NCI-H2171 (cell line): ENCODE data around the gene PTPN2.
"Not testable (repeated sequence)": the region's sequence is repeated elsewhere in the genome, so short reads cannot be mapped to it uniquely, and the experiment has no call there.

ENCODE experiments used
- DNase-seq: peaks from one replicate; lab custom pipeline; 2025; lab: John Stamatoyannopoulos, UW

PTPN2 gene

DNA sequence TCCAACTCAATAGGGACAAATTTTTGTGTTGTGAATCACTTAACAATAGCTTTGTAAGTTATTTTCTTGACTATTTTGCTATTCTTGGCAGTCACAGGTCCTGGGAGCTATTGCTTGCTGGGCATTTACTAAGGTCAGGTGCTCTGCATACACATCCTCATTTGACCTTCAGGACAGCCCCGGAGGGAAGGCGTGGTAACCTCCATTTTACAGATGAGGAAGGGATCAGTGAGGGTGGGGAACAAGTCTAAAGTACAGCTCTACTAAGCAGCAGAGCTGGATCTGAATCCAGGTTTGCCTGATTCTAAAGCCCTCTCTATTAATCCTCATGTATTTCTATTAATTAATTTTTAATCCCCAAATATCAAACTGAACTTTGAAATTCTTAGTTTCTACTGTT lies 58.8 kb downstream of the PTPN2 start:
- no peak for DNase-seq

DNA sequence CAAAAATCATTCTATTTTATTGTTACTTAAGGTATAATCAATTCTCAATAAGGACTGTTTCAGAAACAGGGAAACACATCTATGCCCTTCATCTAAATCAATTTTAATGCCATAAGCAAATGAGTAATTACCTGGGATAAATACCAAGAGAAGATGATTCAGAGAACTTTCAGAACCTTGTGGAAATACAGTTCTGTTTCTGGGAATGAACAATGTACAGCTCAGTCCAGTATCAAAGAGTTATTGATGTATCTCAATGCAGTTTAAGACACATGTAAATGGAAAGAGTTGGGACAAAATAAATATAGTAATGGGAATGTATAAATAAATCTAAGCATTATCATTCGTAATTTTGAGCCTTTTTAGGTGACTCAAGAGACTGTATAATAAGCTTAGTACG lies 60.1 kb downstream of the PTPN2 start:
- no peak for DNase-seq

DNA sequence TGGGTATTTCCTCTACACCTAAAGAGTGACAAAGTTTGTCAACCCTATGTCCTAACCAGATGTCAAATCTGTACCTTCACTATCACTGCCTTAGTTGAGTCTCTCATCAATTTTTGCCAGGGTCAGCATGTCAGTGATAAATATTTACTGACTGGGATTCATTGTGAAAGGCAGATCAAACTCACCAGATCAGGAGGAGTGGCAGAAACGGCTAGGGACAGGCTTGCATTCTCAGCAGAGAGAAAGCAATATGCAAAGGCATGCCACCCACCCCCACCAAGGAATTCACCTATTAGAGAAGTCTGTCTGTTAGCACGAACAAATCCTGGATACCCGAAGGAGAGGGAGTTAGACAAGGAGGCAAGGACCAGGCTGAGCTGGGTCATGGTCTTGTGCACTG lies 62.6 kb downstream of the PTPN2 start:
- DNase-seq: no peak

DNA sequence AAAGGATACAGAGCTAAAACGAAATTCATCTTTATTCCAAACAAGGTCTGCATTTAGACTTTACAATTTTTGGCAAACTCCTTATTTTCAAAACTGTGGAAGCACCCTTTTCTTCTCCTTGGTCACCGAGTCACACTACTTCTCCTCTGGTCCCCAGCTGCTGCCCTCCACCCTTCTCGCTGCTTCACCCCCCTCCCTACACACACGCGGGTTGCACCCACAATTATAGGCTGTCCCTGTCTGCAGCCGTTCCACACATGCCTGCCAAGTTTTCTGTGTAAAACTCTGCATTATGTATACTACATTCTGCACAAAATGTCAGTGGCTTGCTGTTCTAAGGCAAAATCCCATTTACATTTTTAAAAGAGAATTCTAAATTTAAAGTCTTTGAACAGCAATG lies 63.5 kb downstream of the PTPN2 start:
- no peak for DNase-seq

DNA sequence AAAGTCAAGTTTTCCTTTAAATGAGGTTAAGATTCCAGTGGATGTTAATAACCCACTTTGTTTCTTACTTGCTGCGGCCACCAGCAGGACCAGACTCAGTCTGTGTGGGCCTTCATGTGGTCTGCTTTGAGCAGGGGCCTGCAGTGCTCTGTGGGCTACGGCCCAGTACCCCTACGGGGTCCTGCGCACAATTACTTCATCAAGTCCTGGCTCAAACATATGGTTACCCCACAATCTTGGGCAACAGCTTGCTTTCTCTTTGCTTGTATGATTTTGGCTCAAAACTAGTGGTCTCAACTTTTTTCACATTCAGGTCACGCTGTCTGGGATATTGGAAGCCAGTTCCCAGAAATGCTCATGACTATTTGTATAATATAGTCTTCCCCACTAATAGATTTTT lies 64.2 kb downstream of the PTPN2 start:
- no peak for DNase-seq

DNA sequence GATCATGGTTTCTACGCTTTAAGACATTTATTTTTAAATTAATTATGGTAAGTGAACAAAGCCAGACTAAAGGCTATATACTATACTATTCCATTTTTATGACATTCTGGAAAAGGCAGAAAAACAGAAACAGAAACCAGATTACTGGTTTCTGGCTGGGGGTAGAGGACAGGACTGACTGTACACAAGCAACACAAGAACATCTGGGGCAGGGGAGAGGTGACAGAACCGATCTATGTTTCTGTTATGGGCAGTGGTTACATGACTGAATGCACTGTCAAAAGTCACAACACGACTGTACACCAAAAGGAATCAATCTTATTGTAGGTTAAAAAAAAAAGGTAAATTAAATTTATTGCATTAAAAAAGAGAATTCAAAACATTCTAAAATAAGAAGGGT lies 64.7 kb downstream of the PTPN2 start:
- DNase-seq: no peak

DNA sequence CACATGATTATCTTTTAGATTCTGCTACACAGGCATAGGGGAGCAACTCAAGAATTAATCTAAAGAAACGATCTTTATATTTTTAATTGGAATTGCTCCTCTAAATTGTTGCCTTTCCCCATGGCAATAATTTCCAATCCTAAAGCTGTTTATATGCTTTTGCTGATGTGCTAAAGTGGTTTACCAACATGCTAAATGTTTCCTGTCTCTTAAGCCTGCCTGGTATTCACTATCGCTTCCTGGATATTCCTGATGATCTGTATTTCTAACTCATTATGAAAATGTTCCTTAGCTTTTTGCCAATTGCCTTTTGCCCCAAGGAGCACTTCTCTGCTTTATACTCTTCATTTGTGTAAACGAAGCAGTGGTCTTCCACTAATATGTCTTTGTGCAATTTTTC lies 65.8 kb downstream of the PTPN2 start:
- DNase-seq: no peak

DNA sequence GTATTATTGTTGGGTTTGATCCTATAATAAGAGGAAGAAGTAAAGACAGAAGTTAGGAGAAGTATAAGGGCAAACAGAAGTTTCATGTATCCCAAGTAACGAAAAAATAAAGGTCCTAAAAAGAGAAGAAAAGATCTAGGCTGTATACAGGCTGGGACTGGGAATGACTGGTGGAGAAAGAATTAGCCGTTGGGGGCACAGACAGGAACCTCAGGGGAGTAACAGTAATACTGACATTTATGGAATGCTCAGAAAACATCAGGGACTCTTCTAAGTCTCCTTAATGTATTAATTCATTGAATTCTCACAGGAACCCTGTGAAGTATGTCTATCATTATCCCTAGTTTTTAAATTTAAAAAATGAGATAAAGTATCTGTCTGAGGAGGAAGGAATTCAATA lies 67.6 kb downstream of the PTPN2 start:
- DNase-seq: no peak

DNA sequence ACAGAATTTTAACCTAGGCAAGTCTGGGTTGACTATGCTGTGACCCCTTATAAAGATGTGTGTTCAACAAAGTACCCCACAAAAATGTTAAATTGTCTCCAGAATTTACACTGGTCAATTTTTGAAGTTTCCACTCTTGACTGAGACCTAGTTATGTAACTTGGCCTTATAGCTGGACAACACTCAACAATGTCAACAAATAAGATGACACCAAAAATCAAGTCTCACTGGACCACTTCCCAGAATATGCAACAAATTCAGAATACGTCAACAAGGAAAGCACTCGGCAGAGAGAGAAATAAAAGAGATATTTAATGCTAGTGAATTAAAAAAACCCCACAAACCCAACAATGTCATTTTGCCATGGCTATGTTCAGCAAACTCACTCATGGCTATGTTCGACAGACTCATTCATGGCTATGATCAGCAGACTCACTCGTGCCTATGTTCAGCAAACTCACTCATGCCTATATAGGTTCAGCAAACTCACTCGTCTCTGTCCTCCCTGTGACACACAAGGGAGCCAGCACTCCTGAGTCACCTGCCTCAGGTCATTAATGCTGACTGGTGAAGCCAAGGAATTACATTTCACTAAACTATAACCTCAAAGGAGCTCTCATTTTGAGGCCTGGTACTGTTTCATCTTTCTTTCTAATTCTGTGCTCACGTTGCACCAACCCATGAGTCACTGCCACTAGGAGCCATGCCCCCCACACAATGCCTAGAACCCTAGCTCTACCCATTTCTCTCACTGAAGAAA lies 72.7 kb downstream of the PTPN2 start:
- DNase-seq: no peak

DNA sequence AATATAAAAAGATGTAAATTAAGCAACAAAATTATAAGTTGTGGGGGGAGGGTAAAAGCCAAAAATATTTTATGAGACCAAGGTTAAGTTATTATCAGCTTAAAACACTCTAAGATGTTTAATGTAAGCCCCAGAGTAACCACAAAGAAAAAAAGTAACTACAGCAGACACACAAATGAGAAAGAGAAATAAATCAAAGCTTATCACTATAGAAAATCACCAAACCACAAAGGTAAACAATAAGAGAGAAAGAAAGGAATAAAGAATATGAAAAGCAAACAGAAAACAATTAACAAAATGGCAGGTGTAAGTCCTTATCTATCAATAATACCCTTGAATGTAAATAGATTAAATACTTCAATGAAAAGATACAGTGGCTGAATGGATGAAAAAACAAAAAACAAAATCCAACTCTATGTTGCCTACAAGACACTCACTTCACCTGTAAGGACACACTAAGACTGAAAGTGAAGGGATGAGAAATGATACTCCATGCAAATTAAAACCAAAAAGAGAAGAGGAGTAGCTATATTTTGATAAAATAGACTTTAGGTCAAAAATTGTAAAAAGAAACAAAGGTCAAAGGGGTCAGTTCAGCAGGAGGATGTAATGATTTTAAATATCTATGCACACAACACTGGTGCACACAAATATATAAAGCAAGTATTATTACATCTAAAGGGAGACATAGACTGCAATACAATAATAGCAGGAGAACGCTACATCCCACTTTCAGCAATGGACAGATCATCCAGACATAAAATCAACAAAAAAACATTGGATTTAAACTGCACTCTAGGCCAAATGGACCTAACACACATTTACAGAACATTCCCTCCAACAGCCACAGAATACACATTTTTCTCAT lies 80.7 kb downstream of the PTPN2 start:
- no peak for DNase-seq

DNA sequence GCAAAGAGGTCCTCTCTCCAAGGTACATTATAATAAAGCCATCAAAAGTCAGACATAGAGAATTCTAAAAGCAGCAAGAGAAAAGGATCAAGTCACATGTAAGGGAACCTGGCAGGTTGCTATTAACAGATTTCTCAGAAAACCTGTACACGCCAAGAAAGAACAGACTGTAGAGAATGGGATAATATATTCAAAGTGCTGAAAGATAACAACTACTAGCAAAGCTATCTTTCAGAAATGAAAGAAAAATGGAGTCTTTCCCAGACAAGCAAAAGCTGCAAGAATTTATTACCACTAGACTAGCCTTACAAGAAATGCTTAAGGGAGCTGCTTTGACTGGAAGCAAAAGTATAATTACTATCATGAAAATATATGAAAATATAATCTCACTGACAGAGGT lies 81.5 kb downstream of the PTPN2 start:
- no peak for DNase-seq

DNA sequence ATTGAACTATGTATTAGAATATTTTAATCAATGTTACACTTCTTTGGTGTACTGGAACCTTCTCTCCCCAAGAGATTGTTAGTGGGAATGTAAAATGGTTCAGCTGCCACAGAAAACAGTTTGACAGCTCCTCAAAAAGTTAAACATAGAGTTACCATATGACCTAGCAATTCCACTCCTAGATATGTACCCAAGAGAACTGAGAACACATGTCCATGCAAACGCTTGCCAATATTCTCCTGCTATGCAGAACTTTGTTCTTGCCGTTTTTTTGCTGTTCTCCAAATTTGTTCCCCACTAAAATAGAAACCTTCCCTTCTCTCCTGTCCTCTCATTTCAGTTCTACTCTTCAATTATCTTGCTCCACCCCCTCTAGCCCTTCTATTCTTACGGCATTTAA lies 87.6 kb downstream of the PTPN2 start:
- no peak for DNase-seq

DNA sequence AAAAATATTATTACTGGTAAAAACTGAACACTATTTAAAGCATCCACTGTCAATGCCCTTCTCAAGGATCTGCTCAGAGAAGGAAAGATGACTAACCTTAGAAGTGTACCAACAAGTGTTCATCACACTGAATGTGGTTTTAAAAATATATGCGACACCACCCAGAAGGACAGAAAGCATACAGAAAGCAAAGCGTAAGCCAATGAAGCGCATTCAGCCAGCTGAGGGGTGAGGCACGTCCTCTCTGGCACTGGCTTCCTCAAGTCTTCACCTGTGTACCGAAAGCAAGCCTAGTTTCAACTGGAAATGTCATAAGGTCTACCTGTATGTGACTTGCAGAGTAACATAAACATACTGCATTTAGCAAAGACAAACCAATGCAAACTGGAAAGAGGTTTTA lies 92.4 kb downstream of the PTPN2 start:
- DNase-seq: no peak

DNA sequence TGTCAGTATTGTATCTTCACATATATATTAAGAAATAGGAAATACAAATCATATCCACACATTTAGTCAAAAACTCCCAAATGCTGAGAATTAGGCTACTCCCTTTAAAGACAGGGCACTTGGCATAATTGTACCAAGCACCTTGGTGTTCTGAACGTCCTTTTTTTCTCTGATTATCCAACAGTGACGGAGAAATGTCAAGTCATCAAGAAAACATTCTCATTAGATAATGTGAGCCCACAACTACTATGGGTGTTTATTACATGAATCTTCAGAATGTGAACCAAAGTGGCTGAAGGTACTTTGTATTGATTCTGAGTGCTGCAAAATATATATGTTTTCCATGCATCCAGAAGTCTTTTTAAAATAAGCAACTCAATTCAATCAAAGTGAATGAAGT lies 97.4 kb downstream of the PTPN2 start:
- DNase-seq: no peak

DNA sequence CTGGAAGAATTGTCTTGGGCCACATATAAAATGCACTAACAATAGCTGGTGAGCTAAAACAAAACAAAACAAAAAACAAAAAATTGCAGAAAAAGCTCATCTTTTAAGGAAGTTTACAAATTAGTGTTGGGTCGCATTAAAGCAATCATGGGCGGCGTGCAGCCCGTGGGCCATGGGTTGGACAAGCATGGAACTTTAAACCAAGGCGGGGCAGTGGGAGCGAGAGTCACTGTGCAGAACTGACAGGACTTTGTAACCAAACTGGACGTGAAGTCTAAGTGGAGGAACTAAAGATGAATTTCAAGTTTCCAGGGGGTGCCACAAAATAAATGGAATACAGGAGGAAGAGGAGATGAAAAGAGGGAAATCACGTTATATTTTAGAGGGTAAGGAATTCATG lies 100.5 kb downstream of the PTPN2 start:
- no peak for DNase-seq

DNA sequence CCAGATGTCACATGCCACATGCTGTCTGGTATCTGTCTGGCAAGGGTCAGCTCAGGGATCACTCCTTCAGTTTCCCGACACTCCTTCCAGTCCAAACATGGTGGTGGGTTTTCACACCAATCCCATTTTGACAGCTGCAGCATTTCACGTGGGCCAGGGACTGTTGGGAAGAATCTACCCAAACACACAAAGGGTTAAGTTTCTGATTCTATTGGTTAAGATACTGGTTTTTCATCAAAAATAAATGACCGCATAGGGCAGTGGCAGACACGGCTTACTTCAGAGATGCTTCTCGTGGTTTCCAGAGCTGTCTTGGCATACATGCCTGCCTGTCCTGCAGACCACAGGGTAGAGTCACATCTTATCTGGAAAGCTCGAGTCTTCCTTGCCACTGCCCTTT lies 101.5 kb downstream of the PTPN2 start:
- no peak for DNase-seq

DNA sequence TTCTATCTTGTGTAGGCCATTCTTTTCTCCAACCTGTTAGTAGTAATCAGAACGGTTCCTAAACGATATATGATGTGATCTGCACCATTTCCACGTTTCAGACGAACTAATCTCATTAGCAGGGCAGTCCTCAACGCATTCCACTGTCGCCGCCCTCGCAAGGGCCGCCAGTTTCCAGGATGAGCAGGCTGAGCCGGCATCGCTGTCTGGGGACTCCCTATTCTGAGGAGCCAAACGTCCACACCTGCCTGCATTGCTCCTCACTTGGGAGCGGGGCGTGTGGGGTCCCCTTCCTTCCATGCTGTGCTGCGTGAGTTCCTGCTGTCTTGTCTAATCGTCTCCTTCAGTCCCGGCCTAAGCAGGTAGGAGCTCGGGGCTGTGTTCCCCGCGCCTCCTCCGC lies 104.6 kb downstream of the PTPN2 start:
- no peak for DNase-seq

DNA sequence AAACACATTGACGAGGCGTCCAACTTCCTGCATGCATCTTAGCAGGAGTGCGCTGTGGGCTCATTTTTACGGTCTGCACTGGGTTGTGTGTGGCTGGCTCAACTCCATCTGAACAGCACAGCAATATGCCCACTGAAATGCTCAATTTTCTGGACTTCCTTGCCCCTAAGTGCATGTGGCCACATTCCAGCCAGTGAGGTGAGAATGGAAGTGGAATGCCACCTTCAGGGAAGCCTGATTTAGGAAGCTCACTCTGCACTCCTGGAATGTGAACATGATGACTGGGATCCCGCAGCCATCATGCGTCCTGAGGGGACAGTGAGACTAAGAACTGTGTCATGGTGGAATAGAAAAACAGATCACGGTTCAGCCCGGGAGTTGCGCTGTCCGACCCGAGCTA lies 105.0 kb downstream of the PTPN2 start:
- DNase-seq: no peak

DNA sequence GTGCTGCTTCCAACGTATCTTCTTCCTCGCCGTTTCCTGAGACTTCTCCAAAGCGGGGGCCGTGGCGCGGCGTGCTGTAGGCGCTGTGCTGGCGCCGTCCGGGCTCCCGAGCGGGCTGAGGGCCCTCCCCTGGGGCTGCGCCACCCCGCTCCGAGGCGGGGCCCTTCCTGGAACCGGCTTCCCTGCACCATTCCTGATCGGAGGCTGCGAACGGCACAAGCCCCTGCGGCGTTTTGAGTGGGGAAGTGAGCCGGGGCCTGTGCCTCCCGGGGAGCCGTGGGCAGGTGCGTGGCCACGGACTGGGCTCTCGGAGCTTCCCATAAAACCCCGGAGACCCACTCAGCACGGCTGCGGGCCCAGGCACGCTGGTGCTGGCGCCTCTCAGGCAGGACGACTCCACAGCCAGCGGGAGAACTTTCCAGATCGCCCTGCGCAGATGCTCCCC lies 106.5 kb downstream of the PTPN2 start:
- no peak for DNase-seq

DNA sequence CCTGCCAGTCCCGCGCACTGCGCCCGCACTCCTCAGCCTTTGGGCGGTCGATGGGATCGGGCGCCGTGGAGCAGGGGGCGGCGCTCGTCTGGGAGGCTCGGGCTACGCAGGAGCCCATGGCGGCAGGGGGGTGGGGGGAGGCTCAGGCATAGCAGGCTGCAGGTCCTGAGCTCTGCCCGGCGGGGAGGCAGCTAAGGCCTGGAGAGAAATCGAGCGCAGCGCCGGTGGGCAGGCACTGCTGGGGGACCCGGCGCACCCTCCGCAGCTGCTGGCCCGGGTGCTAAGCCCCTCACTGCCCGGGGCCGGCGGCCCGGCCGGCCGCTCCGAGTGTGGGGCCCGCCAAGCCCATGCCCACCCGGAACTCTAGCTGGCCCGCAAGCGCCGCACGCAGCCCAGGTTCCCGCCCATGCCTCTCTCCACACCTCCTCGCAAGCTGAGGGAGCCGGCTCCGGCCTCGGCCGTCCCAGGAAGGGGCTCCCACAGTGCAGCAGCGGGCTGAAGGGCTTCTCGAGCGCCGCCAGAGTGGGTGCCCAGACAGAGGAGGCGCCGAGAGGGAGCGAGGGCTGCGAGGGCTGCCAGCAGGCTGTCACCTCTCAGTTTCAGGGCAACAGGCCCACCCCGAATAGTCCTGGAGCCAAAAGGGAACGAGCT lies 107.1 kb downstream of the PTPN2 start:
- DNase-seq: no peak

DNA sequence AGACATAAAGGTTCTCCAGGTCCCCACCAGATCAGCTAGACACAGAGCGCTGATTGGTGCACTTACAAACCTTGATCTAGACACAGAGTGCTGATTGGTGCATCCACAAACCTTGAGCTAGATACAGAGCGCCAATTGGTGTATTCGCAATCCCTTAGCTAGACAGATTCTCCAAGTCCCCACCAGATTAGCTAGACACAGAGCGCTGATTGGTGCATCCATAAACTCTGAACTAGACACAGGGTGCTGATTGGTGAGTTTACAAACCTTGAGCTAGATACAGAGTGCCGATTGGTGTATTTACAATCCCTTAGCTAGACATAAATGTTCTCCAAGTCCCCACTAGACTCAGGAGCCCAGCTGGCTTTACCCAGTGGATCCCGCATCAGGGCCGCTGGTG lies 107.6 kb downstream of the PTPN2 start:
- not testable (repeated sequence) for DNase-seq

DNA sequence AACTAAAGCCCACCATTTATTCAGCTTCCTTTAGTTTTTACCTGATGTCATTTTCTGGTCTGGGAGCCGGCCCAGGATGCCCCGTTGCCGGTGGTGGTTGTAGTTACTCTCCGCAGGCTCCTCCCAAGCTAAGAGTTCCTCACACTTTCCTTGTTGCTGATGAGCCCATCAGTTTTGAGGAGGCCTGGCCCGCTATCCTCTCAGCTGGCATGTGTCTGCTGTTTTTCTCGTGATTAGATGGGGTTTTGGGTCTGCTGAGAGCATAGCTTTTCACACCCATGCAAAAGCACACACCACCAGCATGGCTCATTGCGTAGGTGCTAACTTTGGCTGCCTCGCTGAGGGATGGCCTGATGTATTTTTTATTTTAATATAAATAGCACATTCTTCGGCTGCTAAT lies 109.1 kb downstream of the PTPN2 start:
- DNase-seq: no peak

DNA sequence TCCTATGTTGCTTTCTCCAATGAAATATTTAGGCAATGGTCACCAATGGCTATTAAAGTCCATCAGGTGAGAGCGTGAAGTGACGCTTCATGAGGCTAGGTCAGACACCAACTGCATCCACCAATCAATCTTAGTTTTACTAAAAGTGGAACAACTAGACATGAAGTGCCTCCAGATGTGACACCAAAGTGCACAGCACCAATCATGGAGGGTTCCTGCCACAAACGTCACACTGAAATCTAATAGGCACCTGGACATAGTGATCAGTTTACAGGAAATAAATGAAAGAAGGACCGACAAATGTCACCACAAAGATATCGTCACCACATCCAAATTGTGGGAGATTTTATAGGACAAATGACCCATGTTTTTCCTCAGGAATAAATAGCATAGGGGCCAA lies 110.7 kb downstream of the PTPN2 start:
- DNase-seq: no peak
